BJ (cell line): ENCODE measurements around the gene GUCY2C. TPM values are rescaled to one million over a fixed set of nuclear protein-coding genes. Genes with fewer than 3 reads are reported as not detected.

ENCODE experiments used
- CTCF ChIA-PET: fragments of 350-600 bp; formaldehyde crosslinking; extraction: SDS; loops from one replicate; lab custom pipeline; 2021; ENCODE audit warnings: antibody characterized with exemption, inconsistent platforms; lab: Yijun Ruan, JAX
- POLR2A ChIA-PET: fragments of 300-600 bp; sonication (Branson Sonifier 250); formaldehyde crosslinking; extraction: SDS; loops from one replicate; lab custom pipeline; 2021; ENCODE audit warnings: antibody characterized with exemption; lab: Charles Lee
- DNase-seq: peaks from one replicate; pipeline ENCODE4 v3.0.0-alpha.2; 2011; ENCODE audit warnings: low read depth
- H3K27me3 ChIP-seq: 2 replicates; pipeline ENCODE4 v1.6.0; 2011; ENCODE audit warnings: low read length; ENCODE audit not compliant: control insufficient read depth, insufficient read depth
- H3K36me3 ChIP-seq: 2 replicates; pipeline ENCODE4 v1.5.1; 2011; ENCODE audit warnings: low read length; ENCODE audit not compliant: control insufficient read depth, insufficient read depth
- H3K4me3 ChIP-seq: 2 replicates; pipeline ENCODE4 v1.5.1; 2011; ENCODE audit warnings: low read depth, mild to moderate bottlenecking, control low read depth, low read length
- polyA plus RNA-seq: library from polyadenylated mRNA; depleted of rRNA; stranded (reverse); fragments of >200 nt; gene quantifications from 2 replicates; pipeline ENCODE4 v1.2.3, GENCODE V29; 2011
- TF ChIP-seq, protein P1 (sequence below): IDR thresholded peaks from 2 replicates; pipeline ENCODE4 v1.5.1; 2011; ENCODE audit warnings: low read depth, mild to moderate bottlenecking, control low read depth, inconsistent platforms, low read length, moderate library complexity; ENCODE audit not compliant: insufficient read depth

The GUCY2C gene
- polyA plus RNA-seq, 1 experiment: not detected

DNA sequence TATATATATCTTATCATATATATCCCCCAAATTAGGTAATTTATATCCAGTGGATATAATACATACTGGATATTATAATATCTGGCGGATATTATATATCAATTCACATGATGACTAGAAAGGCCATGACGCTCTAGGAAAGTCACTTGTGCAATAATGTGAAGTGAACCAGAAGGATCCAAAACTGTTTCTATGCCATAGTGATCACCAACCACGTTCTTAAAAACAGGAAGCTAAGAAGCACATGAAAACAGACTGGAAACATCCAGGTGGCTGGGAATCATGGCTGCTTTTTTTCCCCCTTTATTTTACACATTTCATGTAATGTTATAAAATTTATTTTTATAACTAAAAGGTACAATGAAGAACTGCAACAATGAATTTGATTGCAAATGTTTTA lies 1.4 kb downstream of the GUCY2C start:
- Histone ChIP-seq H3K27me3 (no peaks in the 10 kb centered on the region), H3K36me3 (no peaks in the 10 kb centered on the region), H3K4me3 (no peak overlapping the region)
- ChIA-PET POLR2A (no interaction called here), CTCF (no interaction called here)
- DNase-seq: no peak
- TF ChIP-seq, protein P1, sequence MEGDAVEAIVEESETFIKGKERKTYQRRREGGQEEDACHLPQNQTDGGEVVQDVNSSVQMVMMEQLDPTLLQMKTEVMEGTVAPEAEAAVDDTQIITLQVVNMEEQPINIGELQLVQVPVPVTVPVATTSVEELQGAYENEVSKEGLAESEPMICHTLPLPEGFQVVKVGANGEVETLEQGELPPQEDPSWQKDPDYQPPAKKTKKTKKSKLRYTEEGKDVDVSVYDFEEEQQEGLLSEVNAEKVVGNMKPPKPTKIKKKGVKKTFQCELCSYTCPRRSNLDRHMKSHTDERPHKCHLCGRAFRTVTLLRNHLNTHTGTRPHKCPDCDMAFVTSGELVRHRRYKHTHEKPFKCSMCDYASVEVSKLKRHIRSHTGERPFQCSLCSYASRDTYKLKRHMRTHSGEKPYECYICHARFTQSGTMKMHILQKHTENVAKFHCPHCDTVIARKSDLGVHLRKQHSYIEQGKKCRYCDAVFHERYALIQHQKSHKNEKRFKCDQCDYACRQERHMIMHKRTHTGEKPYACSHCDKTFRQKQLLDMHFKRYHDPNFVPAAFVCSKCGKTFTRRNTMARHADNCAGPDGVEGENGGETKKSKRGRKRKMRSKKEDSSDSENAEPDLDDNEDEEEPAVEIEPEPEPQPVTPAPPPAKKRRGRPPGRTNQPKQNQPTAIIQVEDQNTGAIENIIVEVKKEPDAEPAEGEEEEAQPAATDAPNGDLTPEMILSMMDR: no peak

DNA sequence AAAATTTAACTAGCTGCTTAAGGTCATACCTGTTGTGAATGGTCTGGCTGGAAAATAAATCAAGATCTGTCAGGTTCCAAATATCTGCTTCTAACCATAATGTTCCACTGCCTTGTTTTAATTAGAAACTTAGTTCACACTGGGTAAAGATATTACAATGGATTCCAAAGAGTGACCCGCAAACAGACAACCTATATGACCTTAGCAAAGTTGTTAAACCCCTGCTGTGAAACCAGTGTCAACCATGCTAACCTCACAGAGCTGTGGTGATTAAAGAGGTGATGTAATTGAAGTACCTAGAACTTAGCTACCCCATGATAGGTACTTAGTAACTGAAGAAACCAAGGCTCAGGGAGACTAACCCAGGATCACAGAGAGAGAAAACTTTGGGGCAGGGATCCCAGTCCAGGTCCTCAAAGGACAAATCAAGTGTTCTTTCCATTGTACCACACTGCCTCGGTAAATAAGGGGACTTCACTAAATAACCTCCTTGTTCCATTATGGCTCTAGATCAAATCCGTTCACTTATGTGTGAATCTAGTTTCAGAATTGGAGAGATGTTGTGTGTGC lies 2.2 kb downstream of the GUCY2C start:
- ChIA-PET CTCF (interaction anchor here (0.9 kb wide), 1 partner anchor 30 kb away, joined by 3 read pairs; no protein-coding TSS in a partner anchor), POLR2A (no interaction called here)
- TF ChIP-seq, protein P1: no peak
- DNase-seq: no peak
- Histone ChIP-seq H3K36me3 (no peaks in the 10 kb centered on the region), H3K4me3 (no peak overlapping the region), H3K27me3 (no peaks in the 10 kb centered on the region)

DNA sequence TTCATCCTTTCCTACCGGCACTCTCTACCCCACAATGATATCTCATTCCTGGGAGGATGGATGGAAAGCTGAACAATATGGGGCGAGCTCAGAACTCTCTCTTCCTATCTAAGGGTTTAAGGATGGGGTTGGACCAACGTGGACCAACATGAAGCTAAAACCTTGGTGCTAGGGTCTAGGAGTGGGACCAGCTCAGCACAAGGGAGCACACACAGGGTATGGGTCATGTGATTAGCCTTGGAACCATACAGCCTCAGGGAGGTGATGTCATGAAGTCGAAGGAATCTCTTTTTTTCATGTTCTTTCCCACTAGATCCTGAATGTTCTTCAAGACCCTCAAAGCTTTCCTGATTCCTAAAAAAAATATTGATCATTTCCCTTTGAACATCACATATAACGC lies 3.3 kb downstream of the GUCY2C start:
- Histone ChIP-seq H3K36me3 (no peaks in the 10 kb centered on the region), H3K27me3 (no peaks in the 10 kb centered on the region), H3K4me3 (no peak overlapping the region)
- TF ChIP-seq, protein P1: no peak
- CTCF ChIA-PET: interaction anchor here (0.9 to 1.2 kb wide), 2 partner anchors 31 to 154 kb away, joined by 3 to 4 read pairs; no protein-coding TSS in a partner anchor
- DNase-seq: no peak
- POLR2A ChIA-PET: no interaction called here

DNA sequence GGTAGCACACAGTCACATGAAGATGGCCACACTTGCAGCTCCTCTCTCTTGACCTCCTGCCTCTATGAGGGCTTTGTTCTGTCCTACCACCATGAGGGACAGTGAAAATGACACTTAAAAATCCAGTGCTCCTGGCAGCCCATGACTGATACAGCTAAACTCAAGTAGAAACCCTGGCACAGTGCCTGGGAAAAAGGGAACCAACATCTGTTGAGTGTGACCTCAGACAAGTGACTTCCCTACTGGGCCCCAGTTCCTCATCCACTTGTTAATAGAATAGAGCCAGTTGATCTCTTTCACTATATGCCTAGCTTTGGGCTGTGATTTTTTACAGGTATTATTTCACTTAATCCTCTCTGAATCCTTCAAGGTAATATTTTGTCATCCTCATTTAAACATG lies 4.8 kb downstream of the GUCY2C start:
- Histone ChIP-seq H3K4me3 (no peak overlapping the region), H3K36me3 (no peaks in the 10 kb centered on the region), H3K27me3 (no peaks in the 10 kb centered on the region)
- POLR2A ChIA-PET: no interaction called here
- CTCF ChIA-PET: interaction anchor here (0.6 kb wide), 1 partner anchor 27 kb away, joined by 3 read pairs; no protein-coding TSS in a partner anchor
- TF ChIP-seq, protein P1: no peak
- DNase-seq: no peak

DNA sequence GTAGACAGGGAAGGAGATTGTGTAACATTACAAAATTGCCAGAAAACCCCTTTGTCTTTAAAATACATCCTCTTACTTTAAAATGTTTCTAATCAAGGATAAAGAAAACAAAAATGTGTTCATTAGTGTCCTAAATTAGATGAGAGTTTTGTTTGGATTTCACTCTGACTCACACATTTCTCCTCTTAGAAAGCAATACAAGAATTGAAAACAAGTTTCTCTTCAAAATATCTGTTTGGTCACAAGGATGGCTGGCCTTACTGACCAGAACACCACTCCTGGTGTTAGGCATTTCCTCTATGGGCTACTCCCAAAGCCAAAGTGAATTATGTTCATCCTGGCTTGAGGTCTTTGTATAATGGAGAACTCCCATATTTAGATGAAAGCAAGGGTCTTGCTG lies 6.4 kb downstream of the GUCY2C start:
- ChIA-PET POLR2A (no interaction called here), CTCF (no interaction called here)
- H3K27me3 ChIP-seq: no peaks in the 10 kb centered on the region
- no peak for DNase-seq
- H3K4me3 ChIP-seq: no peak overlapping the region
- TF ChIP-seq, protein P1: no peak
- H3K36me3 ChIP-seq: no peaks in the 10 kb centered on the region
